ENCODE measurements around the gene C9.
"Not testable (repeated sequence)": the region's sequence is repeated elsewhere in the genome, so short reads cannot be mapped to it uniquely, and the experiment has no call there.

The C9 gene

DNA sequence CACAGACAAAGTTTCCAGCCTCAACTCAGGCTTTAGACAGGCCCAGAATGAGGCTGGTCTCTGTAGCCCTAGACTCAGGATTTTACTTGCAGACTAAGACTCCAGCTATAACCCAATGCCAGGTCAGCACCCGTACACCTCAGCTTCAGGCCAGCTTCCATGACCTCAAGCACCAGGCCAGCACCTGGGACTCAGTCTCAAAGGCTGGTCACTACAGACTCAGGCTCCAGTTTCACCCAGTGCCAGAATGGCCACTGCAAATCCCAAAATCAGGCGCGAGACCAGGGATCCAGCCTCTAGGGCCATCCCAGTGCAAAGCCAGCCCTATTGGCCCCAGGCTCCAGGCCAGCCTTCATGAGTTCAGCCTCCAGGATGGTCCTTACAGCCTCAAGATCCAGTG, 44.9 kb downstream of the C9 start:
- DNase-seq = no peak

DNA sequence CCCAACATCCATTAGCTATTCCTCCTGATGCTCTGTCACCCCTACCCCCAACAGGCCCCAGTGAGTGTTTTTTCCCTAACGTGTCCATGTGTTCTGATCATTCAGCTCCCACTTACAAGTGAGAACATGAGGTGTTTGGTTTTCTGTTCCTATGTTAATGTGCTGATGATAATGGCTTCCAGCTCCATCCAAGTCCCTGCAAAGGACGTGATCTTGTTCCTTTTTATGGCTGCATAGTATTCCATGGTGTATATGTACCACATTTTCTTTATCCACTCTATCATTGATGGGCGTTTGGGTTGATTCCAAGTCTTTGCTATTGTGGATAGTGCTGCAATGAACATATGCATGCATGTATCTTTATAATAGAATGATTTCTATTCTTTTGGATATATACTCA, 47.8 kb downstream of the C9 start:
- not testable (repeated sequence) for DNase-seq

DNA sequence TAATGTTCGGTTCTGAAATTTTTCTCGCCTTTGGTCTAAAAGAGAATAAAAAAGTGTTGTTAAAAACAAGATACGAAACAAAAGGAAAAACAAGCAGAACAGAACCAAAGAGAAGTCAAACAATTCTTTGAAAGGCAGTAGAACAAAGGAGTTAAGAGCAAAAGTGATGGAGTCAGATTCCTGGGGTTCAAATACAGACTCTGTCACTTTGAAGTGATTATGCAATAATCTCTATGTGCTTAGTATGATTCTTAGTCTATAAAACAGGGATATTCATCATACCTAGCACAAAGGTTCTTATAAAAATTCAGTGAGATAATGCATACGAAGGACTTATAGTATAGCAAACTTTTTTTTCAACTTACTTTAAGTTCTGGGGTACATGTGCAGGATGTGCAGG, 48.3 kb downstream of the C9 start:
- DNase-seq = no peak

DNA sequence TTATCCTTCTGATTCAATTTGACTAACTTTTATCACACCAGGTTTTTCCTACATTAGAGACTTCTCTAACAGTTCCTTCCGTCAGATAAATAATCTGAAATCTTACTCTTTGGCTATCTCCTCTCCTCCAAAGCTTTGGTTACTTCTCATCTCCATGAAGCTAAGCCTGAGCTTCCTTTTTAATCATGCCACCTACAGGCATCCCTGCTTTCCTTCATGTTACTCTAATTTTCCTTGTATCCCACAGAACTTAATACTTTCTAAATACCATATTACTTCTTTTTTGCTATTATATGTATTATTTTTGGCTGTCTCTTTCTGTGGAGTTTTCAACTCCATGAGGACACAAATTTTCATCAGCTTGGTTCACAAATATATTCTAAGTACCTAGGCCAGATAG, 49.7 kb downstream of the C9 start:
- DNase-seq = no peak

DNA sequence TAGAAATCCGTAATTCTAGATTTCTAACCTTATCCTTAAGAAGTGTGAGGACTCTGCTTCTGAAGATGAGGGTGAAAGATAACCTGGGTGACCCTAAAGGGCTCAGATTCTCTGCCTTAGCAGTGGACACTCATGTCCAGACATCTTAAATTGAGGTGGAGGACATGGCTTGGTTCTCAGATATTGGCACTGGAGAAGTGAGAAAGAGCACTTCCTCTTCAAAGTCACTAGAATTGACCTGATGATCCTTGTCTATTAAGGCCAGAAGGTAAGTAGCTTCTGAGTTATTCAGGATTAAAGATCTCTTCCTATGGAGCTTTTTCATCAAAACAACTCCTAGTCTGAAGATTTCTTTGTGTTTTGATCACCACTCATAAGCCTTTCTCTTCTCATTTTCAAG, 54.8 kb downstream of the C9 start:
- no peak for DNase-seq

DNA sequence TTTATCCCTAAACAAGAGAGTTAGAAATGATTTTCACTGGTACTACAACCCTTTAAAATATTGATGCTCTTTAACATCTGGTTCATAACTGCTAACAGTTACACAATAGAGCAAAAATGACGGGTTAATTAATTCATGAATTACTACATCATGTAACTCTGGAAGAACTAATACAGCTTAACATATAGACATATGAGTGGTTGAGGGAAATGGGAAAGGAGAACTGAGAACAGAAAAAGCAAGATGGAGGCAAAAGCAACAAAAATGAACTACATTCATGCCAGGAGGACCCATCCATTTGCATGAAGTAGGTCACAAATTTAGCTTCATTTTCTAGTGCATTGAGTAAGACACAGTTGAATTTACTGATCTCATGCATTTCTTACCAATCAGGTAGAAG, 61.8 kb downstream of the C9 start:
- DNase-seq = no peak

DNA sequence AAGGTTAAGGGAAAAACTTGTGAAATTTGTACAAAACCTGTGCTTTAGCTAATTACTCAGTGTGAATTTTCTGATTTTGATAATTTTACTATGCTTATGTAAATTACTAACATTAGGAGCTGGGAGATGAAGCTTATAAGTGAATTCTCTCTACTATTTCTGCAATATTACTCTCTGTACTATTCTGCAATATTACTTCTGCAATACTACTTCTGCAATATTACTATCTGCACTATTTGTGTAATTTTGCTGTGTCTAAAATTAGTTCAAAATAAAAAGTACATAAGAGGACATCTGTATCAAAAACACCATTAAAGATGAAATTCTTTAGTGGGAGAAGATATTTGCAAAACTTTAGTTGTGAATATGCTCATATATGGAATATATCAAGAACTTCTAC, 62.9 kb downstream of the C9 start:
- DNase-seq = no peak

DNA sequence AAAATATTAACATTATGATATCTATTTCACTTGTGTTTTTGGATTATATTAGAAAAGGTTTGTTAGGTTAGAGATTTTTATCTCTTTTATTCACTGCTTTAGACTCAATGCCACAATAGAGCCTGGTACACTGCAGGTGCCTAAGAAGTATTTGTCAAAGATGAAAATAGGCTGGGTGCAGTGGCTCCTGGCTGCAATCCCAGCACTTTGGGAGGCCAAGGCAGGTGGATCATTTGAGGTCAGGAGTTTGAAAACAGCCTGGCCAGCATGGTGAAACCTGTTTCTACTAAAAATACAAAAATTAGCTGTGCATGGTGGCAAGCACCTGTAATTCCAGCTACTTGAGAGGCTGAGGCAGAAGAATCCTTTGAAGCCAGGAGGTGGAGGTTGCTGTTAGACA, 64.3 kb downstream of the C9 start:
- DNase-seq = no peak

DNA sequence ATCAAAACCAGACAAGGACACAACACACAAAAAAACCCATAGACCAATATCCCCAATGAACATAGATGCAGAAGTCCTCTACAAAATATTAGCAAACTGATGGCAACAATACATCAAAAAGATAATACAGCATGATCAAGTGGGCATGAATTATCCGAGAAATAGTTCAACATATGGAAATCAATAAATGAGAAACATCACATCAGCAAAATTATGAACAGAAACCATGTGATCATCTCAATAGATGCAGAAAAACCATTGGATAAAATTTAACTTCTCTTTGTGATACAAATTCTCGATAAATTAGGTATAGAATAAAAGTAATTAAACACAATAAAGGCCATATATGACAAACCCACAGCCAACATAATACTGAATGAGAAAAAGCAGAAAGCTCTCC, 69.6 kb downstream of the C9 start:
- DNase-seq = no peak

DNA sequence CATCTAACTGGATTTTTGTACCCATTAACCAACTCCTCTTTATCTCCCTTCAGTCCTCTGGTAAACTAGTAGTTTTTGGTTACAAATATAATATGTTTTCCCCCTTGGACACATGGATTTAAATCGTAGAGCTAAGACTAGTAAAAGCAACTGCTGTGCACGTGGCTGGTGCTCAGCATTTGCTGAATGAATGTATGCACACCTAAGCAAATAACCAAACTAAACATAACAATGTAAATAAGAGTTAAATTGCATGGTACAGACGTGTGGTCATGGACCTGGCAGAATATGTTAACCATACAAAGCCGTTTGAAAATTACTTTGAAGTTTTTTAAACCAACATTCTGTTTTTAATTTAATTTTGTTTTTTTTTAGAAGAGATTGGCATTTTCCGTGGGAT, 79.7 kb downstream of the C9 start:
- DNase-seq = no peak

DNA sequence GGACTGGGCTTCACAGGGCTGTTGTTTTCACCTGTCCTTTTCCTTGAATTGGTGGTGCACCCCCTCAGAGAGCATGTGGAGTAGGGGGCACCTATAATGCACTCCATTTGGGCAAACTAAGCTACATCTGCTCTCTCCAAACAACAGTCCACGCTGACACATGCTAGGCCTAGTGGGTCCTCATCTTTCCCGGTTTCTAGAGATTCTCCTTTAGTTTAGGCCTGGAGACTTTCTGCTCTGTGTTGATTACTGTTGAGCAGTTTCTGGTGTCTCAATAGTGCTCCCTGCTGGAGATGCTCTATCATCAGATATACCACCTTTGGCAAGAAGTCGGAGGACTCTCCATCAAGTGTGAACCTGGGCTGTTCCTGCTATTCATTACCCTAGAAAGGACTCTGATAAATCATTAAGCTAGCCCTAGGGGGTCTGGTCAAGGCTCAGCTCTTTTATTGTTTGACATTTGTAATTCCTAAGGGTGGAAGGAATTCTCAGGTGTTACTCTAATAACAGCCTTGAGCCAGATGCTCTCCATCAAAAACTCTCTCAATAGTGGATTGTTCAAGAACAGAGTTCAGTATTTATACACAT, 81.0 kb downstream of the C9 start:
- peak; percentile 17 for DNase-seq

DNA sequence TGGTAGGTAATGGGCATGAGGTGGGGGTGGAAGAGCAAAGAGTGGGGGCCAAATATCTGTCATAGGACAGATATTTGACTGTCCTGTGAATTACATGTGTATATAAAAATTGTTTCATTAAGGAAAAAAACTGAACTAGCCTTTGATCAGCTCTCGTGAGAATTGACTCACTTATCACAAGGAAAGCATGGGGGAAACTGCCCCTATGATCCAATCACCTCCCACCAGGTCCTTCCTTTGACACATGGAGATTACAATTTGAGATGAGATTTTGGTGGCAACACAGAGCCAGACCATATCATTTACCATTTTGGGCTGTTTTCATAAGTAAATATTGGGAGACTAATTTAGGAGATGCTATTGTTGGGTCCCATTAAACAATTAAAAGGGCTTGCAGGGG, 81.7 kb downstream of the C9 start:
- no peak for DNase-seq

DNA sequence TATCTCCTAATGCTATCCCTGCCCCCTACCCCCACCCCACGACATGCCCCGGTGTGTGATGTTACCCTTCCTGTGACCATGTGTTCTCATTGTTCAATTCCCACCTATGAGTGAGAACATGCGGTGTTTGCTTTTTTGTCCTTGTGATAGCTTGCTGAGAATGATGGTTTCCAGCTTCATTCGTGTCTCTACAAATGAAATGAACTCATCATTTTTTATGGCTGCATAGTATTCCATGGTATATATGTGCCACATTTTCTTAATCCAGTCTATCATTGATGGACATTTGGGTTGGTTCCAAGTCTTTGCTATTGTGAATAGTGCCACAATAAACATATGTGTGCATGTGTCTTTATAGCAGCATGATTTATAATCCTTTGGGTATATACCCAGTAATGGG, 88.4 kb downstream of the C9 start:
- not testable (repeated sequence) for DNase-seq

DNA sequence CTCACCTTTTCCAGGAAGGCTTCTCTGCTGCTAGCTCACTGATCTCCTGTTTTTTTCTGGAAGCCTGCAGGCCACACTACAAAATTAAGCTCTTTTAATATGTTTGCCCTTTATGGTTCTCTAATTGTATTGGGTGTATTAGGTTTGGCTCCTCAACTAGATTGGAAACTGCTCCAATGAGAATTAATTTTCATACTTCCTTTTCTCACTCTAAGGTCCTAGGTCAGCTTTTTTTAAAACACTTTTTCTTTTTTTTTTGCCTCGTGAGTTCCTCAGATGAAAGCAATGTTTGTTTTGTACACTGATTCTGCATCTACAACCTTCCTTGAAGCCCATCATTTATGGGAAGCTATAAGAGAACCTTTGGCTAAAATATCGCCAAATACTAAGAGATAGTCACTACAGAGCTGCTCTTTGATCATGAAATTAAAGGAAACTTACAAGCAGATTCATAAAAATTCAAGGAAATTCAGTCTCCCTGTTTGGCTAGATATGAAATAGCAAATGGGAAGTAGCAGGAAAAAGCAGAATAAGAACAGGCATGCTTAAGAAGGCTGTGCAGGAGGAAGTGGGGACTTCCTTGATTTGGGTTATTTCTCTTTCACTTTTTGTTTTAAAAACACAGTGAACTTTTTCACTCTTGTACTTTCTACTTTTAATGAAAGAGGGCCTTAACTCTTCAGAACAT, 89.8 kb downstream of the C9 start:
- no peak for DNase-seq

DNA sequence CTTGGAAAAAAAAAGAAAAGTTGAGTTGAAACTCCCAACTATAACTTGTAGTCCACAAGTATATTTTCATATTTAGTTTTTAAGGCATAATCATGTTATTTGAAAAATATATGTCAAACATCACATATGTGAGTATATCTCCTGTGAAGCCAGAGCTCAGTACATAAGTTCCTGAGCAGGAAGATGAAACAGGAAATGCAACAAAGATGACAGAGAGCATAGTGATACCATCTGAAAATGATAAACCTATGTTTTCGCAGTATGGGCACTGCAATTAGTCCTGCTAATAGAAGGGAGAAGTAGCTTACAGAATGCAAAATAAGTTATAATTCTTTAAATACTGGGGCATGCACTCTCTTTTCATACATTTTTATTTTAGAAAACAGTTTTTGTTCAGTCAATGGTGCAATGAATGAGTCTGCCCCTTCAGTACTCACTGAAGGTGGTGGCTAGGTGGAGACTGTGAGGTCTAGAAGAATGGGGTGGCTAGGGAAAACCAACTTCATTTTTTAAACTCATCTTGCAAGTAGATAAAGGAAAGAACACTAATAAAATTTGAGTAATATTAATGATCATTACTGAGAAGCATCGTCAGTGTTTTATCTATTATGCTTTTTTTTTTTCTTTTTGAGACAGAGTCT, 90.9 kb downstream of the C9 start:
- DNase-seq = no peak

DNA sequence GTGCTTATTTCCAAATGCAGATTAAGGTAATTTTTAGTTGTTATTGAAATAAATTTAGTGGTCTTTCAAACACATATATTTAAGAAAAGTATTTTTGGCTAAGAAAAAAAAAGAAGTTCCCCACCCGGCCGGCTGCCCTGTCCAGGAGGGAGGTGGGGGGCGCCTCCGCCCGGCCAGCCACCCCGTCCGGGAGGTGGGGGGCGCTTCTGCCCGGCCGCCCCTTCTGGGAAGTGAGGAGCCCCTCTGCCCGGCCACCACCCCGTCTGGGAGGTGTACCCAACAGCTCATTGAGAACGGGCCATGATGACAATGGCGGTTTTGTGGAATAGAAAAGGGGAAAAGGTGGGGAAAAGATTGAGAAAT, 91.4 kb downstream of the C9 start:
- not testable (repeated sequence) for DNase-seq

DNA sequence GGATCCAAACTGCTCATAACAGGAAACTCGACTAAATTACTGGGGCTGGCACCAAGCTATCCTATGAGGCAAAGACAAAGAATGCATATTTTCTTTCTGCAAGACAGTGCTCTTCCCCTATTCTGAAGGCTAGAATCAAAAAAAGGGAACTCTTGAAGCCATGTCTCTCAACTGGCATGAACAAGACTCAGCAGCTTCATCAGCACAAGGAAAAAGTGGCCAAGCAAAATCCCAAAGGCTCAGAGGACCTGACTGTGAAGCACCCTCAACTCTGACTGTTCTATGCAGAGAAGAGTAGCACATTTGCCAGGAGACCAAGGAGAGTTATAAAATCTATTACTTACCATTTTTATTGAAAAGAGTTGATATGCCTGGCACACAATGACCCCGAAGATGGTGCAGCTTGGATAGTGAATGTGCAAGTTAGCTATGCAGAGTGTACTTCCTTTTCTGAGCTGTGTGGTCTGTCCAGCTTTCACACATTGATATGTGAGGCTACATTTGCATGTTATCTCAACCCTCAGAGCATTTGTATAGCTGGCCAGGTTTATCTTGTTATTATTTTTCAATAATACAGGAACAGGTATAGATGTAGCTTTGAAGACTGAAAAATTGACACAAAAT, 94.0 kb downstream of the C9 start:
- DNase-seq = no peak

DNA sequence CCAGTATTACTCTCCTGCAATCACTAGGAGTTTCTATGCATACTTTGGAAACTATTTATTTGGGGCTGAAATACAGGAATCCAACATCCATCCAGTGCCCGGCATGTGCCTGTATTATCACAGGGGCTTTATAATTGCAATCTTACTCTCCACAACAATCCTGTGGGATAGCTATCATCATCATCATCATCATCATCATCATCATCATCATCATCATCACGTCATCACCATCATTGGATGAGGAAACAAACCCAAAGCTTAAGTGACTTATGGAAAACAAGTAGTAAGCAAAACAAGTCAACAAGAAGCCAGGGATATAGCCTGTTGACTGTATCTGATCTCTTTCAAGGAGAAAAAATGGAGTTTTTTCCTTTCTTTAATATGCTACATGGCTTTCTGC, 97.1 kb downstream of the C9 start:
- DNase-seq = no peak

DNA sequence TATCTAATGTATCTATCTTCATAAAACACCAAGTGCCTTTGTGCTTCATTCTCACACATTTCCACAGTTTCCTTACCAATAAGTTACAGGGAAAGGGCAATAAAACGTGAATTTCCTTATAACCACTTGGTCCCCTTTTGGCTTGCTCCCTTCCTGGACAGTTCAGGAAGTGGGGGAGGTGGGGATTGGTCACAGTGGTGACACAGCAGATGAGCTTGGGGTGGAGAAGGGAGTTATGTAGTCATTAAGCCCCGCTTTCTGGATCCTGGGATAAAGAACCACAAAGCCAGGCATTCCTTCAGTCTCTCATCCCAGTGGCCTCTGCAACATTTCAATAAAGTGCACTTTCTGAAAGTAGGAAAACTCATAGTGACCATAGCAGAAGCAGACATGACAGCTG, 97.9 kb downstream of the C9 start:
- no peak for DNase-seq

DNA sequence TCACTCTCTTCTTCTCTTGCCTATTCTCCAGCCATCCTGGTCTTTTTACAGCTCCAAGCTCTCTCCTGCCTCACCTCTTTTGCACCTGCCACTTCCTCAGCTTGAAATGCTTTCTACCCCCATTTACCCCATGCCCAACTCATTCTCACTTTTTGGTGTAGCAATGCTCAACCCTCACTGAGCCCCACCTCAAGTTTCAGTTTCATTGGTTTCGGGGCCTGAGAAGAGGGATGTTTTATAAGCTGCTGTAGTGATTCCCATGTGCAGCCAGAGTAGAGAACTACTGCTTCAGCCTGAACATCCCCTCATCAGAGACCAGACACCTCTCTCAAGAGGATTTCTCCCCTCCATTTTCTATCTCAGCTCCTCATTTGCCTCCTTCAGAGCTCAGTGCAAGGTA, 99.8 kb downstream of the C9 start:
- DNase-seq = no peak

DNA sequence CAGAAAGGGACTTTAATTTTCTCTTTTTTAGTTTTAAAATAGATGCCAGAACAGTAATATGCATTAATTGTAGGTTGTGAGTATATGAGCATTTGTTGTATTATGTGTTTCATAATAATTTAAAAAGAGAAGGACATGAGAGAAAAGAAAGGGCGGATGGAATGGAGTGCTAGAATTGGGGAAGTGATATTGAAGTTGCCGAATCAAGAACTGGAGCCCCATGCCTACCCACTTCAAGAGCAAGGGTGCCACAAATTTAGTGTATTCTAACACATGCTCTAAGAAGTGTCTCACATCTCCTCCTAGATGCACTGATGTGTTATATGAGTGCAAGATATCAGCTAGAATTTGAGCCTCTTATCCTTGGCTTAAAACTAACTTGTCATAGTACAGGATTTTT, 101.3 kb downstream of the C9 start:
- no peak for DNase-seq

DNA sequence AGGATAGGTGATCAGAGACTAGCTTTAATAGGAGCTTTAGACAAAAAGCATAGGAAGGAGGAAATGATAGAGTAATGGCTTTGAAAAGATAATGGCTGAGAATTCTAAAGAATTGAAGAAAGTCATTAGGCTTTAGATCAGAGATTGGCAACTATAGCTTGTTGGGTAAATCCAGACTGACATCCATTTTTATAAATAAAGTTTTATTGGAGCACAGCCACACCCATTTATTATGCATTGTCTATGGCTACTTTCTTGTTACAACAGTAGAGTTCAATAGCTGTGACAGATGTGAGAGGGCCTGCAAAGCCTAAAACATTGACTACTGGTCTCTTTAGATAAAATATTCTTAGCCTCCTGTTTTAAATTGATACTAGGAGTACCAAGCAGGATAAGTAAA, 104.2 kb downstream of the C9 start:
- no peak for DNase-seq

DNA sequence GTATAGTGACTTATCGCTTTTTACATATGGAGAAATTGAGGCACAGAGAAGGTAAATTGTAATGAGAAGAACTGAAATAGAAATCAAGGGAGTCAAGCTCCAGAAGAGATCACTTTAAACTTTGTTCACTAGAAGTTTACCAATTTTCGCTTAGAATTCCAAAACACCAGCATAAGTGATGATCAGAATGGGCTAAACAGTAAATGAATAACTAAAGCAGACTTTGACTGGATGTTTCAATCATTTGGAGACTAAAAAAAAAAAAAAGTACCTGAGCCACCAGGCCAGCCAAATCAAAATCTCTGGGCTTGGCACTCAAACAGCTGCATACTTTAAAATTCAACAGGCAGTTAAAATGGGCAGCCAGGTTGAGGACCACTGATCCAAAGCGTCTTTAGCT, 106.7 kb downstream of the C9 start:
- DNase-seq = no peak

DNA sequence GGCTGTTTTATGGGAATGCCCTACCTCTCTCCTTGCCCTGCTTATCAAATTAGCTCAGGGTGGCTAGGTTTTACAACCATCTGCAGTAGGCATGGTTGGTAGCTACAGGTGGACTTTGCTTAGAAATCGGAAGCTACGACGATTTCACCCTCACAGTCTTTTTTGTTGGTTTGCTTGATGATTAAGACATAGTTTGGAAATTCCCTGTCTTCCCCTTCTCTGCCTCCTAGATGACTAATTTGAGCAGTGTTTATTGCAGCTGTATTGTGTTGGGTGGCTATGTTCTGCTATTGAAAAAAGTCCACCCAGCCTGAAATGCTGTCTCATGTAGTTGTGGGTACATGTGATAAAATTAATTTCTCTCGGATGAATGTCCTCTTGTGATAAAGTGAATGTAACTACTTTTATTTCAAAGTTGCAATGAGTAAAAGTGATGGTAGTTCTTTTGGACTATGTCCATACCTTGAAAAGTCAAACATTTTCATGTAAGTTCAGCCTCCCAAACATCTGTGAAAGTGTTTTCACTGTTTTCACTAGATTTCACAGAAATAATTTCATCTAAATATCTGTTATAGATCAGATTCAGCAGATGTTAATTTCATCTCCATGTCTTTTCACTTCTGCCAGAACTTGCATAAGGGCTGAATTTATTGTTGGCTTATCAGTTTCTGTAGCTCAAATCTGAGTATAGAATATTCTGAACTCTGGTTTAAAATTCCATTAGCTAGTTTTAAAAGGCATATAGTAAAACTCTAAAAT, 107.6 kb downstream of the C9 start:
- DNase-seq = no peak
